ENCODE results near the gene ACTR3.

DNA sequence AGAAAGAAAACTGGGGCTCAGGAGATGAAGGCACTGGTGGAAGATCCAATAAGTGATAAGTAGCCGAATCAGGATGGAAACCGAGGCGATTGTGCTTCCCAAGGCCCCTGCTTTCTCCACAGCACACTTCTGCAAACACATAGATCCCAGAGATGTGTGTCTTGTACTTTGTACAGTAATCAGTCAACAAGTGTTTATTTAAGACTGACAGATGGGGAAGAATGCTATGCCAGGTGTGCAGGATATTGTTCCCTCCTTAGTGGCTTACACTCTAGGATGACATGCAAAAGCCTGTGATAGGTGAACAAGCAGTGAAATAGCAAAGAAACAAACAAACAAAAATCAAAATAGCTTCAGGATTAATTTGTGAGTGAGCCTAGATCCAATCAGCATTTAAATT, 116.6 kb downstream of the ACTR3 start:
- TF ChIP-seq POLR2AphosphoS5 (IDR thresholded peaks at IDR 0.05; ENCODE audit: low read length) (no peak), PBX3 (IDR thresholded peaks at IDR 0.05; ENCODE audit: insufficient replicate concordance, low read depth, low read length) (no peak), EZH2 (IDR thresholded peaks at IDR 0.05; ENCODE audit: borderline replicate concordance, control insufficient read depth, low read depth, low read length) (no peak), CTCF (IDR thresholded peaks at IDR 0.05 in 2 of 3, conservative IDR thresholded peaks at IDR 0.05 in 1 of 3; ENCODE audit: control insufficient read depth in 2 of 3, extremely low read depth in 1 of 3, insufficient read depth in 1 of 3, low read depth in 3 of 3, low read length in 3 of 3) (no peak)
